EL (cell line): ENCODE data around the gene NRAS.
"Not testable (repeated sequence)": the region's sequence is repeated elsewhere in the genome, so short reads cannot be mapped to it uniquely, and the experiment has no call there.

ENCODE experiments used
- DNase-seq: peaks from one replicate; pipeline ENCODE4 v3.0.0-alpha.2; 2016

Gene NRAS

GRCh38 chr1:114716304-114717170 lies at the start of gene NRAS:
Gene NRAS, minus strand, starts transcription at chr1:114716771. Its CDS starts 611 bp downstream, at chr1:114716160.
- DNase-seq, result peak; percentile 90

- DNase-seq, result no peak
Measured at GRCh38 chr1:114764689-114765088, 48.1 kb upstream of the NRAS start.

- DNase-seq, result peak; percentile 8
Measured at GRCh38 chr1:114758256-114758832, 41.8 kb upstream of the NRAS start.

GRCh38 chr1:114757455-114758255 lies 41.1 kb upstream of the NRAS start, which contains the start of gene CSDE1:
Gene CSDE1, minus strand, starts transcription at chr1:114757984. Its CDS starts 18,094 bp downstream, at chr1:114739890.
- peak; percentile 98 for DNase-seq

GRCh38 chr1:114756949-114757454 lies 40.4 kb upstream of the NRAS start:
- peak; percentile 63 for DNase-seq

- no peak for DNase-seq
Measured at GRCh38 chr1:114756009-114756892, 39.7 kb upstream of the NRAS start.

- DNase-seq, result peak; percentile 26
Measured at GRCh38 chr1:114755006-114755931, 38.7 kb upstream of the NRAS start.

GRCh38 chr1:114753702-114754101 lies 37.1 kb upstream of the NRAS start:
- not testable (repeated sequence) for DNase-seq

- no peak for DNase-seq
Measured at GRCh38 chr1:114753143-114753542, 36.6 kb upstream of the NRAS start.

GRCh38 chr1:114750780-114751179 lies 34.2 kb upstream of the NRAS start:
- DNase-seq, result no peak

GRCh38 chr1:114749835-114750234 lies 33.3 kb upstream of the NRAS start:
- DNase-seq, result no peak

- DNase-seq, result no peak
Measured at GRCh38 chr1:114746450-114747121, 30.0 kb upstream of the NRAS start.

- no peak for DNase-seq
Measured at GRCh38 chr1:114745291-114745690, 28.7 kb upstream of the NRAS start.

- DNase-seq, result no peak
Measured at GRCh38 chr1:114741963-114742746, 25.6 kb upstream of the NRAS start.

GRCh38 chr1:114740331-114740730 lies 23.8 kb upstream of the NRAS start:
- DNase-seq, result no peak

- DNase-seq, result no peak
Measured at GRCh38 chr1:114737314-114737849, 20.8 kb upstream of the NRAS start.

- DNase-seq, result no peak
Measured at GRCh38 chr1:114735479-114735878, 18.9 kb upstream of the NRAS start.

GRCh38 chr1:114729782-114730181 lies 13.2 kb upstream of the NRAS start:
- DNase-seq, result no peak

- DNase-seq, result no peak
Measured at GRCh38 chr1:114728553-114728952, 12.0 kb upstream of the NRAS start.
